ENCODE results near the gene SUPT5H.
A peak's percentile ranks its signal among the peaks of the same experiment; 100 is the strongest.

SUPT5H gene

GRCh38 chr19:39405958-39406655, 39.3 kb upstream of the SUPT5H start:
- Mint-ChIP-seq H3K4me1 (peaks cover 49% of the 10 kb centered on the region), H3K27me3 (no peaks in the 10 kb centered on the region), H3K27ac (peak overlapping the region; percentile 96), H3K36me3 (peaks cover 19% of the 10 kb centered on the region), H3K4me3 (peak overlapping the region; percentile 85), H3K9me3 (no peaks in the 10 kb centered on the region)
- DNase-seq (ENCODE audit: low spot score in 2 of 2) = peak; percentile 83 to 84
- peak; percentile 9 for ATAC-seq (ENCODE audit: low read depth)

- Mint-ChIP-seq H3K27me3 (no peaks in the 10 kb centered on the region), H3K27ac (peak within 1 kb of the TSS; percentile 96), H3K9me3 (no peaks in the 10 kb centered on the region), H3K36me3 (peaks cover 23% of the 10 kb centered on the region), H3K4me3 (peak within 1 kb of the TSS; percentile 96), H3K4me1 (peaks cover 49% of the 10 kb centered on the region)
- peak; percentile 91 to 93 for DNase-seq (ENCODE audit: low spot score in 2 of 2)
- ATAC-seq (ENCODE audit: low read depth) = peak; percentile 19
Measured at GRCh38 chr19:39406656-39407409, 38.5 kb upstream of the SUPT5H start, which contains the start of gene ZFP36. ZFP36 (plus strand) TSS chr19:39406847; CDS start chr19:39406905, 58 bp downstream.

GRCh38 chr19:39407410-39407659, 38.0 kb upstream of the SUPT5H start:
- DNase-seq (ENCODE audit: low spot score in 2 of 2) (no peak), ATAC-seq (ENCODE audit: low read depth) (no peak)
- H3K36me3 Mint-ChIP-seq = peaks cover 23% of the 10 kb centered on the region
- no peaks in the 10 kb centered on the region for H3K27me3 Mint-ChIP-seq
- peak overlapping the region; percentile 85 for H3K4me3 Mint-ChIP-seq
- H3K27ac Mint-ChIP-seq = peak overlapping the region; percentile 96
- H3K9me3 Mint-ChIP-seq = no peaks in the 10 kb centered on the region
- peaks cover 47% of the 10 kb centered on the region for H3K4me1 Mint-ChIP-seq

- peak; percentile 1 for ATAC-seq (ENCODE audit: low read depth)
- no peaks in the 10 kb centered on the region for H3K27me3 Mint-ChIP-seq
- DNase-seq (ENCODE audit: low spot score in 2 of 2) = peak; percentile 66 to 76
Measured at GRCh38 chr19:39407660-39408391, 37.6 kb upstream of the SUPT5H start.

GRCh38 chr19:39408392-39409207, 36.8 kb upstream of the SUPT5H start:
- H3K36me3 Mint-ChIP-seq = peaks cover 23% of the 10 kb centered on the region
- no peaks in the 10 kb centered on the region for H3K27me3 Mint-ChIP-seq
- peak; percentile 50 to 58 for DNase-seq (ENCODE audit: low spot score in 2 of 2)
- ATAC-seq (ENCODE audit: low read depth) = no peak
- H3K4me3 Mint-ChIP-seq = peak overlapping the region; percentile 85
- no peaks in the 10 kb centered on the region for H3K9me3 Mint-ChIP-seq
- peaks cover 42% of the 10 kb centered on the region for H3K4me1 Mint-ChIP-seq
- H3K27ac Mint-ChIP-seq = peak overlapping the region; percentile 96

More at GRCh38 chr19:39407660-39408391, 37.6 kb upstream of the SUPT5H start:
- peaks cover 23% of the 10 kb centered on the region for H3K36me3 Mint-ChIP-seq
- peak overlapping the region; percentile 85 for H3K4me3 Mint-ChIP-seq
- H3K27ac Mint-ChIP-seq = peak overlapping the region; percentile 96
- no peaks in the 10 kb centered on the region for H3K9me3 Mint-ChIP-seq
- H3K4me1 Mint-ChIP-seq = peaks cover 43% of the 10 kb centered on the region

GRCh38 chr19:39409208-39410016, 36.0 kb upstream of the SUPT5H start:
- H3K4me3 Mint-ChIP-seq = peak overlapping the region; percentile 100
- H3K36me3 Mint-ChIP-seq = peaks cover 26% of the 10 kb centered on the region
- H3K27ac Mint-ChIP-seq = peak overlapping the region; percentile 96
- DNase-seq (ENCODE audit: low spot score in 2 of 2) (peak; percentile 89 to 91), ATAC-seq (ENCODE audit: low read depth) (peak; percentile 8)
- no peaks in the 10 kb centered on the region for H3K9me3 Mint-ChIP-seq
- peaks cover 45% of the 10 kb centered on the region for H3K4me1 Mint-ChIP-seq
- no peaks in the 10 kb centered on the region for H3K27me3 Mint-ChIP-seq

GRCh38 chr19:39410017-39410830, 35.2 kb upstream of the SUPT5H start:
- Mint-ChIP-seq H3K9me3 (no peaks in the 10 kb centered on the region), H3K27ac (peak overlapping the region; percentile 96), H3K36me3 (peaks cover 28% of the 10 kb centered on the region), H3K27me3 (no peaks in the 10 kb centered on the region), H3K4me1 (peaks cover 46% of the 10 kb centered on the region), H3K4me3 (peak overlapping the region; percentile 100)
- peak; percentile 84 to 85 for DNase-seq (ENCODE audit: low spot score in 2 of 2)
- peak; percentile 31 for ATAC-seq (ENCODE audit: low read depth)

GRCh38 chr19:39410831-39411080, 34.6 kb upstream of the SUPT5H start:
- Mint-ChIP-seq H3K36me3 (peaks cover 28% of the 10 kb centered on the region), H3K4me1 (peaks cover 46% of the 10 kb centered on the region)

GRCh38 chr19:39411081-39411831, 34.1 kb upstream of the SUPT5H start:
- H3K4me1 Mint-ChIP-seq = peaks cover 44% of the 10 kb centered on the region
- ATAC-seq (ENCODE audit: low read depth) (no peak), DNase-seq (ENCODE audit: low spot score in 2 of 2) (peak; percentile 36 to 59)
- H3K9me3 Mint-ChIP-seq = no peaks in the 10 kb centered on the region
- H3K27me3 Mint-ChIP-seq = no peaks in the 10 kb centered on the region
- peaks cover 28% of the 10 kb centered on the region for H3K36me3 Mint-ChIP-seq
- peak overlapping the region; percentile 100 for H3K4me3 Mint-ChIP-seq
- peak overlapping the region; percentile 96 for H3K27ac Mint-ChIP-seq

More at GRCh38 chr19:39410831-39411080, 34.6 kb upstream of the SUPT5H start:
- Mint-ChIP-seq H3K4me3 (peak overlapping the region; percentile 100), H3K9me3 (no peaks in the 10 kb centered on the region), H3K27me3 (no peaks in the 10 kb centered on the region), H3K27ac (peak overlapping the region; percentile 96)
- DNase-seq (ENCODE audit: low spot score in 2 of 2) = no peak
- no peak for ATAC-seq (ENCODE audit: low read depth)

GRCh38 chr19:39411832-39412099, 33.6 kb upstream of the SUPT5H start:
- peak overlapping the region; percentile 96 for H3K27ac Mint-ChIP-seq
- peaks cover 43% of the 10 kb centered on the region for H3K4me1 Mint-ChIP-seq
- peaks cover 28% of the 10 kb centered on the region for H3K36me3 Mint-ChIP-seq
- peak overlapping the region; percentile 100 for H3K4me3 Mint-ChIP-seq
- no peaks in the 10 kb centered on the region for H3K9me3 Mint-ChIP-seq
- DNase-seq (ENCODE audit: low spot score in 2 of 2) = peak; percentile 89 to 92
- peak; percentile 25 for ATAC-seq (ENCODE audit: low read depth)
- no peaks in the 10 kb centered on the region for H3K27me3 Mint-ChIP-seq

- H3K36me3 Mint-ChIP-seq = peaks cover 26% of the 10 kb centered on the region
Measured at GRCh38 chr19:39412100-39412866, 33.1 kb upstream of the SUPT5H start, which contains the start of gene PLEKHG2. PLEKHG2 (plus strand) TSS chr19:39412669; CDS start chr19:39414087, 1,418 bp downstream.

More at GRCh38 chr19:39412100-39412866, 33.1 kb upstream of the SUPT5H start, which contains the start of gene PLEKHG2:
- H3K9me3 Mint-ChIP-seq = no peaks in the 10 kb centered on the region
- H3K27ac Mint-ChIP-seq = peak within 1 kb of the TSS; percentile 96
- no peaks in the 10 kb centered on the region for H3K27me3 Mint-ChIP-seq
- DNase-seq (ENCODE audit: low spot score in 2 of 2) (peak; percentile 100), ATAC-seq (ENCODE audit: low read depth) (peak; percentile 54)
- H3K4me3 Mint-ChIP-seq = peak within 1 kb of the TSS; percentile 100
- peaks cover 43% of the 10 kb centered on the region for H3K4me1 Mint-ChIP-seq
